HEK293 (cell line): ENCODE results near the gene CAPS.

ENCODE experiments used
- CTCF ChIA-PET: fragments of 350-600 bp; formaldehyde crosslinking; extraction: SDS; loops from one replicate; lab custom pipeline; 2021; ENCODE audit warnings: antibody characterized with exemption; lab: Yijun Ruan, JAX
- POLR2A ChIA-PET: fragments of 300-600 bp; formaldehyde crosslinking; extraction: SDS; loops from one replicate; lab custom pipeline; 2020; ENCODE audit warnings: antibody characterized with exemption, inconsistent platforms; lab: Yijun Ruan, JAX
- H3K27ac ChIP-seq: fragments of 200-500 bp; sonication (Bioruptor generic); 2 replicates; pipeline ENCODE4 v1.5.1; 2014; ENCODE audit warnings: low read depth, low read length, control low read depth, inconsistent platforms; ENCODE audit errors: extremely low read depth
- H3K36me3 ChIP-seq, 2 experiments: fragments of 200-500 bp in 1 of 2; sonication (Bioruptor generic) in 1 of 2; 1 replicate in 1 of 2; 2 replicates in 1 of 2; pipeline ENCODE4 v1.5.1; 2014 to 2017; ENCODE audit warnings: inconsistent platforms in 2 of 2, low read length in 2 of 2; ENCODE audit not compliant: control insufficient read depth in 2 of 2, insufficient read depth in 1 of 2
- H3K4me1 ChIP-seq: fragments of 200-500 bp; sonication (Bioruptor generic); 2 replicates; pipeline ENCODE4 v1.5.1; 2014; ENCODE audit warnings: mild to moderate bottlenecking, low read length, inconsistent platforms; ENCODE audit not compliant: control insufficient read depth, insufficient read depth
- H3K4me3 ChIP-seq: 2 replicates; pipeline ENCODE4 v1.5.1; 2011; ENCODE audit warnings: low read depth, mild to moderate bottlenecking, control low read depth, low read length, moderate library complexity
- H3K9me3 ChIP-seq: fragments of 200-500 bp; sonication (Bioruptor generic); 2 replicates; pipeline ENCODE4 v1.5.1; 2014; ENCODE audit warnings: low read depth, low read length, inconsistent platforms; ENCODE audit not compliant: control insufficient read depth, insufficient read depth
- ZBTB7A ChIP-seq: fragments of 450-650 bp; formaldehyde crosslinking; IDR thresholded peaks from 2 replicates; pipeline ENCODE4 v1.5.1; 2016; ENCODE audit warnings: low read depth, missing biosample characterization, missing genetic modification characterization
- ZNF132 ChIP-seq: fragments of 450-650 bp; formaldehyde crosslinking; IDR thresholded peaks from 2 replicates; pipeline ENCODE4 v1.5.1; 2017; ENCODE audit warnings: missing biosample characterization, missing genetic modification characterization, borderline replicate concordance
- ZNF140 ChIP-seq: fragments of 450-650 bp; formaldehyde crosslinking; IDR thresholded peaks from 2 replicates; pipeline ENCODE4 v1.5.1; 2016; ENCODE audit warnings: missing biosample characterization, missing genetic modification characterization
- ZNF211 ChIP-seq: fragments of 450-650 bp; formaldehyde crosslinking; IDR thresholded peaks from 2 replicates; pipeline ENCODE4 v1.5.1; 2016; ENCODE audit warnings: low read depth, missing biosample characterization, missing genetic modification characterization
- ZNF248 ChIP-seq: fragments of 450-650 bp; formaldehyde crosslinking; IDR thresholded peaks from 2 replicates; pipeline ENCODE4 v1.5.1; 2017; ENCODE audit warnings: missing biosample characterization, missing genetic modification characterization
- ZNF341 ChIP-seq: fragments of 450-650 bp; formaldehyde crosslinking; IDR thresholded peaks from 2 replicates; pipeline ENCODE4; 2016; ENCODE audit warnings: low read depth, missing biosample characterization, missing genetic modification characterization
- ZNF626 ChIP-seq: fragments of 450-650 bp; sonication (Bioruptor Pico); formaldehyde crosslinking; IDR thresholded peaks from 2 replicates; pipeline ENCODE4 v1.5.1; 2018; ENCODE audit warnings: missing biosample characterization, missing genetic modification characterization, inconsistent platforms
- ZNF791 ChIP-seq: fragments of 450-650 bp; formaldehyde crosslinking; IDR thresholded peaks from 2 replicates; pipeline ENCODE4 v1.5.1; 2016; ENCODE audit warnings: missing biosample characterization, missing genetic modification characterization
- ZNF792 ChIP-seq: fragments of 450-650 bp; formaldehyde crosslinking; IDR thresholded peaks from 2 replicates; pipeline ENCODE4 v1.5.1; 2016; ENCODE audit warnings: missing biosample characterization, missing genetic modification characterization
- ZSCAN16 ChIP-seq: fragments of 450-650 bp; formaldehyde crosslinking; IDR thresholded peaks from 2 replicates; pipeline ENCODE4 v1.5.1; 2016; ENCODE audit warnings: missing biosample characterization, missing genetic modification characterization
- TF ChIP-seq, protein P1 (sequence below): fragments of 450-650 bp; formaldehyde crosslinking; IDR thresholded peaks from 2 replicates; pipeline ENCODE4 v1.5.1; 2016; ENCODE audit warnings: missing biosample characterization, missing genetic modification characterization, borderline replicate concordance
- TF ChIP-seq, protein P2 (sequence below): fragments of 450-650 bp; formaldehyde crosslinking; IDR thresholded peaks from 2 replicates; pipeline ENCODE4 v1.5.1; 2016; ENCODE audit warnings: missing biosample characterization, missing genetic modification characterization
- TF ChIP-seq, protein P3 (sequence below): fragments of 450-650 bp; formaldehyde crosslinking; optimal IDR thresholded peaks from 2 replicates; pipeline ENCODE3; 2016; ENCODE audit warnings: missing biosample characterization, mild to moderate bottlenecking, missing genetic modification characterization
- TF ChIP-seq, protein P4 (sequence below): fragments of 450-650 bp; formaldehyde crosslinking; conservative IDR thresholded peaks from 2 replicates; pipeline ENCODE4 v1.5.1; 2016; ENCODE audit warnings: low read depth, missing biosample characterization, missing genetic modification characterization
- TF ChIP-seq, protein P5 (sequence below): fragments of 450-650 bp; formaldehyde crosslinking; IDR thresholded peaks from 2 replicates; pipeline ENCODE4; 2016; ENCODE audit warnings: missing biosample characterization, missing genetic modification characterization
- TF ChIP-seq, protein P6 (sequence below): fragments of 450-650 bp; formaldehyde crosslinking; IDR thresholded peaks from 2 replicates; pipeline ENCODE4 v1.5.1; 2016; ENCODE audit warnings: missing biosample characterization, missing genetic modification characterization

CAPS gene

DNA sequence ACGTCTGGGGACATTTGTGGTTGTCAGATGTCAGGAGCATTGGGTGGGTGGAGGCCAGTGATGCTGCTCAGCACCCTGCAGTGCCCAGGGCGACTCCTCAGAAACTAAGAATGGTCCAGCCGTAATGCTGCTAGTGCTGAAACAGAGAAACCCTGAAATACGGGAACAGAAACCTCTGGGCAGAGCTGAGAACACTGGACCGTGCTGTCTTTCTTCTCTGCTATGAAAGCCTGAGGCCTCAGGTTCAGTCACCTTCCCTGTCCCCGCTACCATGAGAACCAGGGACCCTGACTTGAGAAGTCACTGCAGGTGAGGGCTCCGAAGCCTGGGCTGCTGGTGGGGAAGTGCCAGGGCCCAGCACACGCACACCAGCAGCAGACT, 13.4 kb downstream of the CAPS start:
- H3K9me3 ChIP-seq, result no peaks in the 10 kb centered on the region
- no peak overlapping the region for H3K4me3 ChIP-seq
- ChIA-PET CTCF (interaction anchor here (0.6 kb wide), 1 partner anchor 1222 kb away, joined by 3 read pairs; no protein-coding TSS in a partner anchor), POLR2A (no interaction called here)
- H3K4me1 ChIP-seq, result no peaks in the 10 kb centered on the region
- H3K27ac ChIP-seq, result no peak overlapping the region
- TF ChIP-seq, protein P1, sequence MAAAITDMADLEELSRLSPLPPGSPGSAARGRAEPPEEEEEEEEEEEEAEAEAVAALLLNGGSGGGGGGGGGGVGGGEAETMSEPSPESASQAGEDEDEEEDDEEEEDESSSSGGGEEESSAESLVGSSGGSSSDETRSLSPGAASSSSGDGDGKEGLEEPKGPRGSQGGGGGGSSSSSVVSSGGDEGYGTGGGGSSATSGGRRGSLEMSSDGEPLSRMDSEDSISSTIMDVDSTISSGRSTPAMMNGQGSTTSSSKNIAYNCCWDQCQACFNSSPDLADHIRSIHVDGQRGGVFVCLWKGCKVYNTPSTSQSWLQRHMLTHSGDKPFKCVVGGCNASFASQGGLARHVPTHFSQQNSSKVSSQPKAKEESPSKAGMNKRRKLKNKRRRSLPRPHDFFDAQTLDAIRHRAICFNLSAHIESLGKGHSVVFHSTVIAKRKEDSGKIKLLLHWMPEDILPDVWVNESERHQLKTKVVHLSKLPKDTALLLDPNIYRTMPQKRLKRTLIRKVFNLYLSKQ (tag by site-specific recombination), result no peak
- TF ChIP-seq, protein P2, sequence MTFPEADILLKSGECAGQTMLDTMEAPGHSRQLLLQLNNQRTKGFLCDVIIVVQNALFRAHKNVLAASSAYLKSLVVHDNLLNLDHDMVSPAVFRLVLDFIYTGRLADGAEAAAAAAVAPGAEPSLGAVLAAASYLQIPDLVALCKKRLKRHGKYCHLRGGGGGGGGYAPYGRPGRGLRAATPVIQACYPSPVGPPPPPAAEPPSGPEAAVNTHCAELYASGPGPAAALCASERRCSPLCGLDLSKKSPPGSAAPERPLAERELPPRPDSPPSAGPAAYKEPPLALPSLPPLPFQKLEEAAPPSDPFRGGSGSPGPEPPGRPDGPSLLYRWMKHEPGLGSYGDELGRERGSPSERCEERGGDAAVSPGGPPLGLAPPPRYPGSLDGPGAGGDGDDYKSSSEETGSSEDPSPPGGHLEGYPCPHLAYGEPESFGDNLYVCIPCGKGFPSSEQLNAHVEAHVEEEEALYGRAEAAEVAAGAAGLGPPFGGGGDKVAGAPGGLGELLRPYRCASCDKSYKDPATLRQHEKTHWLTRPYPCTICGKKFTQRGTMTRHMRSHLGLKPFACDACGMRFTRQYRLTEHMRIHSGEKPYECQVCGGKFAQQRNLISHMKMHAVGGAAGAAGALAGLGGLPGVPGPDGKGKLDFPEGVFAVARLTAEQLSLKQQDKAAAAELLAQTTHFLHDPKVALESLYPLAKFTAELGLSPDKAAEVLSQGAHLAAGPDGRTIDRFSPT (tag by site-specific recombination), result no peak
- TF ChIP-seq ZNF132 (tag by site-specific recombination) (no peak), ZSCAN16 (tag by site-specific recombination) (no peak), ZBTB7A (tag by site-specific recombination) (no peak), ZNF248 (no peak), ZNF791 (tag by site-specific recombination) (no peak), ZNF341 (tag by site-specific recombination) (no peak), ZNF792 (tag by site-specific recombination) (no peak), ZNF211 (tag by site-specific recombination) (no peak), ZNF140 (tag by site-specific recombination) (no peak), ZNF626 (tag by site-specific recombination) (no peak)
- TF ChIP-seq, protein P3, sequence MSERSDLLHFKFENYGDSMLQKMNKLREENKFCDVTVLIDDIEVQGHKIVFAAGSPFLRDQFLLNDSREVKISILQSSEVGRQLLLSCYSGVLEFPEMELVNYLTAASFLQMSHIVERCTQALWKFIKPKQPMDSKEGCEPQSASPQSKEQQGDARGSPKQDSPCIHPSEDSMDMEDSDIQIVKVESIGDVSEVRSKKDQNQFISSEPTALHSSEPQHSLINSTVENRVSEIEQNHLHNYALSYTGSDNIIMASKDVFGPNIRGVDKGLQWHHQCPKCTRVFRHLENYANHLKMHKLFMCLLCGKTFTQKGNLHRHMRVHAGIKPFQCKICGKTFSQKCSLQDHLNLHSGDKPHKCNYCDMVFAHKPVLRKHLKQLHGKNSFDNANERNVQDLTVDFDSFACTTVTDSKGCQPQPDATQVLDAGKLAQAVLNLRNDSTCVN (tag by site-specific recombination), result no peak
- TF ChIP-seq, protein P4, sequence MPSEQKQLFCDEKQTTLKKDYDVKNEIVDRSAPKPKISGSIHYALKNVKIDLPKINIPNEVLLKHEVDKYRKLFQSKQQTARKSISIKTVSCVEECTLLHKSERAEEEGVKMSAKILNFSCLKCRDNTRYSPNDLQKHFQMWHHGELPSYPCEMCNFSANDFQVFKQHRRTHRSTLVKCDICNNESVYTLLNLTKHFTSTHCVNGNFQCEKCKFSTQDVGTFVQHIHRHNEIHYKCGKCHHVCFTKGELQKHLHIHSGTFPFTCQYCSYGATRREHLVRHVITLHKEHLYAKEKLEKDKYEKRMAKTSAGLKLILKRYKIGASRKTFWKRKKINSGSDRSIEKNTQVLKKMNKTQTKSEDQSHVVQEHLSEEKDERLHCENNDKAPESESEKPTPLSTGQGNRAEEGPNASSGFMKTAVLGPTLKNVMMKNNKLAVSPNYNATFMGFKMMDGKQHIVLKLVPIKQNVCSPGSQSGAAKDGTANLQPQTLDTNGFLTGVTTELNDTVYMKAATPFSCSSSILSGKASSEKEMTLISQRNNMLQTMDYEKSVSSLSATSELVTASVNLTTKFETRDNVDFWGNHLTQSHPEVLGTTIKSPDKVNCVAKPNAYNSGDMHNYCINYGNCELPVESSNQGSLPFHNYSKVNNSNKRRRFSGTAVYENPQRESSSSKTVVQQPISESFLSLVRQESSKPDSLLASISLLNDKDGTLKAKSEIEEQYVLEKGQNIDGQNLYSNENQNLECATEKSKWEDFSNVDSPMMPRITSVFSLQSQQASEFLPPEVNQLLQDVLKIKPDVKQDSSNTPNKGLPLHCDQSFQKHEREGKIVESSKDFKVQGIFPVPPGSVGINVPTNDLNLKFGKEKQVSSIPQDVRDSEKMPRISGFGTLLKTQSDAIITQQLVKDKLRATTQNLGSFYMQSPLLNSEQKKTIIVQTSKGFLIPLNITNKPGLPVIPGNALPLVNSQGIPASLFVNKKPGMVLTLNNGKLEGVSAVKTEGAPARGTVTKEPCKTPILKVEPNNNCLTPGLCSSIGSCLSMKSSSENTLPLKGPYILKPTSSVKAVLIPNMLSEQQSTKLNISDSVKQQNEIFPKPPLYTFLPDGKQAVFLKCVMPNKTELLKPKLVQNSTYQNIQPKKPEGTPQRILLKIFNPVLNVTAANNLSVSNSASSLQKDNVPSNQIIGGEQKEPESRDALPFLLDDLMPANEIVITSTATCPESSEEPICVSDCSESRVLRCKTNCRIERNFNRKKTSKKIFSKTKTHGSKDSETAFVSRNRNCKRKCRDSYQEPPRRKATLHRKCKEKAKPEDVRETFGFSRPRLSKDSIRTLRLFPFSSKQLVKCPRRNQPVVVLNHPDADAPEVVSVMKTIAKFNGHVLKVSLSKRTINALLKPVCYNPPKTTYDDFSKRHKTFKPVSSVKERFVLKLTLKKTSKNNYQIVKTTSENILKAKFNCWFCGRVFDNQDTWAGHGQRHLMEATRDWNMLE, result no peak
- TF ChIP-seq, protein P5, sequence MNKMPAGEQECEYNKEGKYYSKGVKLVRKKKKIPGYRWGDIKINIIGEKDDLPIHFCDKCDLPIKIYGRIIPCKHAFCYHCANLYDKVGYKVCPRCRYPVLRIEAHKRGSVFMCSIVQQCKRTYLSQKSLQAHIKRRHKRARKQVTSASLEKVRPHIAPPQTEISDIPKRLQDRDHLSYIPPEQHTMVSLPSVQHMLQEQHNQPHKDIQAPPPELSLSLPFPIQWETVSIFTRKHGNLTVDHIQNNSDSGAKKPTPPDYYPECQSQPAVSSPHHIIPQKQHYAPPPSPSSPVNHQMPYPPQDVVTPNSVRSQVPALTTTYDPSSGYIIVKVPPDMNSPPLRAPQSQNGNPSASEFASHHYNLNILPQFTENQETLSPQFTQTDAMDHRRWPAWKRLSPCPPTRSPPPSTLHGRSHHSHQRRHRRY (tag by site-specific recombination), result no peak
- TF ChIP-seq, protein P6, sequence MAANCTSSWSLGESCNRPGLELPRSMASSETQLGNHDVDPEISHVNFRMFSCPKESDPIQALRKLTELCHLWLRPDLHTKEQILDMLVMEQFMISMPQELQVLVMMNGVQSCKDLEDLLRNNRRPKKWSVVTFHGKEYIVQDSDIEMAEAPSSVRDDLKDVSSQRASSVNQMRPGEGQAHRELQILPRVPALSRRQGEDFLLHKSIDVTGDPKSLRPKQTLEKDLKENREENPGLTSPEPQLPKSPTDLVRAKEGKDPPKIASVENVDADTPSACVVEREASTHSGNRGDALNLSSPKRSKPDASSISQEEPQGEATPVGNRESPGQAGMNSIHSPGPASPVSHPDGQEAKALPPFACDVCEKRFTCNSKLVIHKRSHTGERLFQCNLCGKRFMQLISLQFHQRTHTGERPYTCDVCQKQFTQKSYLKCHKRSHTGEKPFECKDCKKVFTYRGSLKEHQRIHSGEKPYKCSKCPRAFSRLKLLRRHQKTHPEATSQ (tag by site-specific recombination), result no peak
- peaks cover 33 to 99% of the 10 kb centered on the region in 2 experiments for H3K36me3 ChIP-seq
